Hepatocyte (in vitro differentiated cells): ENCODE data around the gene DPAGT1. TPM values are rescaled to one million over a fixed set of nuclear protein-coding genes. Genes with fewer than 3 reads are reported as not detected.

Experiments used
- DNase-seq: peaks from one replicate; pipeline ENCODE4 v3.0.0-alpha.2; 2016; ENCODE audit warnings: low spot score
- H2AFZ ChIP-seq: fragments of 200-600 bp; sonication (generic); 2 replicates; pipeline ENCODE4 v1.6.0; 2016; ENCODE audit warnings: antibody characterized with exemption, mild to moderate bottlenecking
- H3K27ac ChIP-seq: fragments of 200-600 bp; sonication (generic); 2 replicates; pipeline ENCODE4 v1.5.1; 2016; ENCODE audit warnings: mild to moderate bottlenecking
- H3K27me3 ChIP-seq: fragments of 200-600 bp; sonication (generic); 2 replicates; pipeline ENCODE4 v1.6.1; 2016
- H3K36me3 ChIP-seq: fragments of 200-600 bp; sonication (generic); replicated peaks from 2 replicates; pipeline ENCODE4 v1.5.1; 2016; ENCODE audit warnings: low read depth; ENCODE audit not compliant: insufficient read depth
- H3K4me1 ChIP-seq: fragments of 200-600 bp; sonication (generic); 2 replicates; pipeline ENCODE4 v1.5.1; 2016; ENCODE audit warnings: mild to moderate bottlenecking, moderate library complexity; ENCODE audit not compliant: insufficient read depth
- H3K4me2 ChIP-seq: fragments of 200-600 bp; sonication (generic); 2 replicates; pipeline ENCODE4 v1.6.0; 2016
- H3K4me3 ChIP-seq: fragments of 200-600 bp; sonication (generic); 2 replicates; pipeline ENCODE4 v1.5.1; 2016; ENCODE audit warnings: mild to moderate bottlenecking
- H3K79me2 ChIP-seq: fragments of 200-600 bp; sonication (generic); 2 replicates; pipeline ENCODE4 v1.6.0; 2017; ENCODE audit warnings: mild to moderate bottlenecking
- H3K9me2 ChIP-seq: fragments of 200-600 bp; sonication (generic); replicated peaks from 2 replicates; pipeline ENCODE4 v1.6.0; 2017; ENCODE audit warnings: mild to moderate bottlenecking; ENCODE audit not compliant: insufficient read depth
- H3K9me3 ChIP-seq: fragments of 200-600 bp; sonication (generic); 2 replicates; pipeline ENCODE4 v1.5.1; 2016; ENCODE audit warnings: low read depth, mild to moderate bottlenecking
- H4K20me1 ChIP-seq: fragments of 200-600 bp; sonication (generic); 2 replicates; pipeline ENCODE4 v1.6.0; 2016; ENCODE audit warnings: mild to moderate bottlenecking; ENCODE audit not compliant: insufficient read depth, poor library complexity, severe bottlenecking
- EZH2 ChIP-seq: fragments of 200-600 bp; sonication (generic); IDR thresholded peaks from 2 replicates; pipeline ENCODE4 v1.6.1; 2016; ENCODE audit warnings: antibody characterized with exemption, mild to moderate bottlenecking, borderline replicate concordance
- EZH2phosphoT487 ChIP-seq: fragments of 200-600 bp; sonication (generic); IDR thresholded peaks from one replicate; pipeline ENCODE4 v1.6.1; 2018; ENCODE audit warnings: antibody characterized with exemption, mild to moderate bottlenecking, low read depth, moderate library complexity; ENCODE audit not compliant: unreplicated experiment, severe bottlenecking
- WGBS: methylation state at CpG from one replicate; pipeline ENCODE4 v1.1.6; 2016; ENCODE audit warnings: low lambda C conversion rate; ENCODE audit errors: missing lambda C conversion rate; 5-methylcytosine and 5-hydroxymethylcytosine counted together
- polyA plus RNA-seq: library from polyadenylated mRNA; unstranded; fragments of >200 nt; fragmentation: Nextera tagmentation; extraction: Ambion mirVana; gene quantifications from 2 replicates; pipeline ENCODE4 v1.2.1, GENCODE V29; 2016
- total RNA-seq: library from RNA; depleted of rRNA; stranded (reverse); fragments of >200 nt; gene quantifications from 2 replicates; pipeline ENCODE4 v1.2.3, GENCODE V29; 2014
- TF ChIP-seq, protein P1 (sequence below): fragments of 200-600 bp; sonication (generic); IDR thresholded peaks from 2 replicates; pipeline ENCODE4 v1.5.1; 2016; ENCODE audit warnings: antibody characterized with exemption, mild to moderate bottlenecking; ENCODE audit not compliant: poor library complexity

DPAGT1 gene
- total and polyA plus RNA-seq, 2 experiments from 2014 or later: 27.5 to 76.2 TPM

DNA sequence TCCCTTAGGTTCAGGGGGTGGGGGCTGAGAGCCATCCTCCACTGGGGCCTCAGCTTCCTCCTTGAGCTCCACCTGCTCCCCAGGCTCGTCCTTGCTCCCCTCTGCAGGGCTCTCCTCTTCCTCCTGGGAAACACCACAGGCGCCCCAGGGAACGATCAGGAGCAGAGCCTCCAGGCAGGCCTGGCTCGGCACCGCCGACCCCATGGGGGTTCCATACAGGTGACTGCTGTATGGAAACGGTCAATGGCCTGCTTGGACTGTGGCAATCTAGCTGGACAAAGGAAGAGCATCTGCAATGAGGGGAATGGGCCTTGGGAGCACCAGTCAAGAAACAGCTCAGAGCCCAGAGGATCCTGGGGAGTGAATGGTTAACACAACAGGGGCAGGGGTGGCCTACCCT lies 52.6 kb downstream of the DPAGT1 start:
- H3K9me3 ChIP-seq: no peaks in the 10 kb centered on the region
- no peak overlapping the region for H3K4me2 ChIP-seq
- no peak overlapping the region for H2AFZ ChIP-seq
- 96% methylated on average over 7 of the region's 7 CpGs for WGBS
- H3K79me2 ChIP-seq: peaks cover under 1% of the 10 kb centered on the region
- no peaks in the 10 kb centered on the region for H3K4me1 ChIP-seq
- no peak for DNase-seq
- no peaks in the 10 kb centered on the region for H4K20me1 ChIP-seq
- TF ChIP-seq, protein P1, sequence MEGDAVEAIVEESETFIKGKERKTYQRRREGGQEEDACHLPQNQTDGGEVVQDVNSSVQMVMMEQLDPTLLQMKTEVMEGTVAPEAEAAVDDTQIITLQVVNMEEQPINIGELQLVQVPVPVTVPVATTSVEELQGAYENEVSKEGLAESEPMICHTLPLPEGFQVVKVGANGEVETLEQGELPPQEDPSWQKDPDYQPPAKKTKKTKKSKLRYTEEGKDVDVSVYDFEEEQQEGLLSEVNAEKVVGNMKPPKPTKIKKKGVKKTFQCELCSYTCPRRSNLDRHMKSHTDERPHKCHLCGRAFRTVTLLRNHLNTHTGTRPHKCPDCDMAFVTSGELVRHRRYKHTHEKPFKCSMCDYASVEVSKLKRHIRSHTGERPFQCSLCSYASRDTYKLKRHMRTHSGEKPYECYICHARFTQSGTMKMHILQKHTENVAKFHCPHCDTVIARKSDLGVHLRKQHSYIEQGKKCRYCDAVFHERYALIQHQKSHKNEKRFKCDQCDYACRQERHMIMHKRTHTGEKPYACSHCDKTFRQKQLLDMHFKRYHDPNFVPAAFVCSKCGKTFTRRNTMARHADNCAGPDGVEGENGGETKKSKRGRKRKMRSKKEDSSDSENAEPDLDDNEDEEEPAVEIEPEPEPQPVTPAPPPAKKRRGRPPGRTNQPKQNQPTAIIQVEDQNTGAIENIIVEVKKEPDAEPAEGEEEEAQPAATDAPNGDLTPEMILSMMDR: no peak
- TF ChIP-seq EZH2phosphoT487 (no peak), EZH2 (no peak)
- no peak overlapping the region for H3K4me3 ChIP-seq
- H3K27ac ChIP-seq: no peak overlapping the region
- H3K9me2 ChIP-seq: no peaks in the 10 kb centered on the region
- no peaks in the 10 kb centered on the region for H3K36me3 ChIP-seq
- no peaks in the 10 kb centered on the region for H3K27me3 ChIP-seq

DNA sequence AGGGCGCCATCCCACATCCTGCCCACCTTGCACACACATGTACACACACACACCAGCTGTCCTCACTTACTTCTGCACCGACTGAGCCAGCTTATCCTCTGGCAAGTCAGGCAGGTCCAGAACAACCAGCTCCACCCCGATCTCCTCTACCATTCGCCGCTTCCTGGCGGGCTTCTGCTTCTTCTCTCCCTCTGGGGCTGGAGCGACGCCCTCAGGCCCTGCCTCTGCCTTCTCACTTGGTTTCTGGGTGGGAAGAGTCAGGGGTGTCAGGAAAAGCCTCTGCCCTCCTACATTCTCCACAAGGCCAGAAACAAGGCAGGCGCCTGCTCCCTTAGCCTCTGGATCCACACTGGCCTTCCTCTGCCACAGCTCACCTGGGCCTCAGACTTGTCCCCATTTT lies 53.0 kb downstream of the DPAGT1 start:
- TF ChIP-seq, protein P1: no peak
- TF ChIP-seq EZH2: no peak
- TF ChIP-seq EZH2phosphoT487: no peak
- DNase-seq: no peak
- H3K4me2 ChIP-seq: no peak overlapping the region
- H4K20me1 ChIP-seq: no peaks in the 10 kb centered on the region
- no peaks in the 10 kb centered on the region for H3K79me2 ChIP-seq
- H3K9me2 ChIP-seq: no peaks in the 10 kb centered on the region
- no peak overlapping the region for H3K4me3 ChIP-seq
- no peaks in the 10 kb centered on the region for H3K4me1 ChIP-seq
- H3K27ac ChIP-seq: no peak overlapping the region
- no peaks in the 10 kb centered on the region for H3K36me3 ChIP-seq
- WGBS: 95% methylated on average over 9 of the region's 9 CpGs
- no peak overlapping the region for H2AFZ ChIP-seq
- no peaks in the 10 kb centered on the region for H3K9me3 ChIP-seq
- H3K27me3 ChIP-seq: no peaks in the 10 kb centered on the region

DNA sequence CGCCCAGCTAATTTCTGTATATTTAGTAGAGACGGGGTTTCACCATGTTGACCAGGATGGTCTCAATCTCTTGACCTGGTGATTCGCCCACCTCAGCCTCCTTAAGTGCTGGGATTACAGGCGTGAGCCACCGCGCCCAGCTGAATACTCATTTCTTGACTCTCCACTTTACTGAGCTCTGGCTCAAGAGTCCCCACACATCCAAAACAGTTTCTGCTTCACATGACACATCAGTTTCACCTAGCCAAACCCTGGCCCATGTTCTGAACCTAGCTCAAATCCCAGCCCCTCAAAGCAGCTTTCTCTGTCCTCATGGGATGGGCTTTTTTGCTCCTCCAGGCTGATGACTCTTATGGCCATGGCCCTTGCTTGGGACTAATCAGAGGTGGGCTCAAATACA lies 54.4 kb downstream of the DPAGT1 start:
- Histone ChIP-seq H2AFZ (no peak overlapping the region), H3K4me1 (no peaks in the 10 kb centered on the region)

More for the DNA sequence above, 54.4 kb downstream of the DPAGT1 start:
- Histone ChIP-seq H3K4me3 (no peak overlapping the region), H3K36me3 (no peaks in the 10 kb centered on the region), H3K27me3 (no peaks in the 10 kb centered on the region), H3K9me2 (no peaks in the 10 kb centered on the region), H3K4me2 (no peak overlapping the region), H3K27ac (no peak overlapping the region), H3K79me2 (no peaks in the 10 kb centered on the region), H3K9me3 (no peaks in the 10 kb centered on the region), H4K20me1 (no peaks in the 10 kb centered on the region)
- DNase-seq: no peak
- 95% methylated on average over 6 of the region's 6 CpGs for WGBS
- TF ChIP-seq, protein P1: no peak
- TF ChIP-seq EZH2 (no peak), EZH2phosphoT487 (no peak)

Other genes with a start within 250 kb of the DPAGT1 start
- not detected in 2 replicates for gene CXCR5, start 218.0 kb downstream of the DPAGT1 start, total RNA-seq
- 0.11 and 0.29 TPM in 2 replicates for gene CXCR5, start 218.0 kb downstream of the DPAGT1 start, polyA plus RNA-seq
- gene BCL9L, start 175.9 kb downstream of the DPAGT1 start, total RNA-seq: 7.8 and 25.3 TPM in 2 replicates
- 18.0 and 18.1 TPM in 2 replicates for gene BCL9L, start 175.9 kb downstream of the DPAGT1 start, polyA plus RNA-seq
- gene UPK2, start 145.6 kb downstream of the DPAGT1 start, total RNA-seq: 2.2 and 3.6 TPM in 2 replicates
- 55.3 and 101 TPM in 2 replicates for gene UPK2, start 145.6 kb downstream of the DPAGT1 start, polyA plus RNA-seq
- not detected in 2 replicates for gene FOXR1, start 130.1 kb downstream of the DPAGT1 start, total RNA-seq
- gene FOXR1, start 130.1 kb downstream of the DPAGT1 start, polyA plus RNA-seq: 0.41 TPM in 1 of 2 replicates, not detected in the other
- gene CENATAC, start 103.7 kb downstream of the DPAGT1 start, total RNA-seq: 26.2 and 28.2 TPM in 2 replicates
- gene CENATAC, start 103.7 kb downstream of the DPAGT1 start, polyA plus RNA-seq: 22.6 and 24.5 TPM in 2 replicates
- 1,502 and 1,568 TPM in 2 replicates for gene RPS25, start 83.5 kb downstream of the DPAGT1 start, total RNA-seq
- gene RPS25, start 83.5 kb downstream of the DPAGT1 start, polyA plus RNA-seq: 1,058 and 1,100 TPM in 2 replicates
- 78.5 and 96.1 TPM in 2 replicates for gene TRAPPC4, start 83.1 kb downstream of the DPAGT1 start, total RNA-seq
- gene TRAPPC4, start 83.1 kb downstream of the DPAGT1 start, polyA plus RNA-seq: 174 and 175 TPM in 2 replicates
- gene SLC37A4, start 71.0 kb downstream of the DPAGT1 start, total RNA-seq: 68.0 and 87.4 TPM in 2 replicates
- gene SLC37A4, start 71.0 kb downstream of the DPAGT1 start, polyA plus RNA-seq: 63.5 and 82.3 TPM in 2 replicates
- 168 and 197 TPM in 2 replicates for gene HYOU1, start 44.6 kb downstream of the DPAGT1 start, total RNA-seq
- gene HYOU1, start 44.6 kb downstream of the DPAGT1 start, polyA plus RNA-seq: 122 and 125 TPM in 2 replicates
- 31.8 and 36.9 TPM in 2 replicates for gene VPS11, start 34.0 kb downstream of the DPAGT1 start, total RNA-seq
- gene VPS11, start 34.0 kb downstream of the DPAGT1 start, polyA plus RNA-seq: 26.5 and 31.8 TPM in 2 replicates
- 10.9 and 11.9 TPM in 2 replicates for gene HMBS, start 17.0 kb downstream of the DPAGT1 start, total RNA-seq
- gene HMBS, start 17.0 kb downstream of the DPAGT1 start, polyA plus RNA-seq: 34.5 and 37.7 TPM in 2 replicates
- 5.2 and 9.7 TPM in 2 replicates for gene C2CD2L, start 5.5 kb upstream of the DPAGT1 start, total RNA-seq
- 7.4 and 10.2 TPM in 2 replicates for gene C2CD2L, start 5.5 kb upstream of the DPAGT1 start, polyA plus RNA-seq
- 10.9 and 25.3 TPM in 2 replicates for gene HINFP, start 19.7 kb upstream of the DPAGT1 start, total RNA-seq
- 16.4 and 19.8 TPM in 2 replicates for gene HINFP, start 19.7 kb upstream of the DPAGT1 start, polyA plus RNA-seq
- gene ABCG4, start 47.2 kb upstream of the DPAGT1 start, total RNA-seq: not detected in 2 replicates
- 0.45 and 0.99 TPM in 2 replicates for gene ABCG4, start 47.2 kb upstream of the DPAGT1 start, polyA plus RNA-seq
- 12.5 and 13.3 TPM in 2 replicates for gene NLRX1, start 66.9 kb upstream of the DPAGT1 start, total RNA-seq
- 9.4 and 10.0 TPM in 2 replicates for gene NLRX1, start 66.9 kb upstream of the DPAGT1 start, polyA plus RNA-seq
- 12.7 and 27.0 TPM in 2 replicates for gene NHERF4, start 83.6 kb upstream of the DPAGT1 start, total RNA-seq
- gene NHERF4, start 83.6 kb upstream of the DPAGT1 start, polyA plus RNA-seq: 26.5 and 32.8 TPM in 2 replicates
- gene CBL, start 104.5 kb upstream of the DPAGT1 start, total RNA-seq: 12.1 and 15.6 TPM in 2 replicates
- 4.6 and 6.6 TPM in 2 replicates for gene CBL, start 104.5 kb upstream of the DPAGT1 start, polyA plus RNA-seq
- 8.7 and 35.4 TPM in 2 replicates for gene MCAM, start 215.3 kb upstream of the DPAGT1 start, total RNA-seq
- gene MCAM, start 215.3 kb upstream of the DPAGT1 start, polyA plus RNA-seq: 5.1 and 6.1 TPM in 2 replicates
- gene RNF26, start 232.7 kb upstream of the DPAGT1 start, total RNA-seq: 15.5 and 15.8 TPM in 2 replicates
- 35.5 and 46.9 TPM in 2 replicates for gene RNF26, start 232.7 kb upstream of the DPAGT1 start, polyA plus RNA-seq
- gene C1QTNF5, start 239.0 kb upstream of the DPAGT1 start, total RNA-seq: 12.5 and 13.7 TPM in 2 replicates
- 18.0 and 23.6 TPM in 2 replicates for gene C1QTNF5, start 239.0 kb upstream of the DPAGT1 start, polyA plus RNA-seq
- 0.08 TPM in 1 of 2 replicates, not detected in the other for gene MFRP, start 244.9 kb upstream of the DPAGT1 start, total RNA-seq
- gene MFRP, start 244.9 kb upstream of the DPAGT1 start, polyA plus RNA-seq: not detected in 2 replicates